Lower leg skin (tissue), 4 donors: Measurements from ENCODE around the gene NACC2. TPM values are rescaled to one million over a fixed set of nuclear protein-coding genes. Genes with fewer than 3 reads are reported as not detected.

Source experiments
- DNase-seq, 2 donors: peaks; one replicate each; pipeline ENCODE4 v3.0.0-alpha.2; 2019; ENCODE audit warnings: low spot score in 2 of 2
- H3K4me3 ChIP-seq: fragments of 200-600 bp; sonication (generic); 2 replicates; pipeline ENCODE4 v1.5.1; 2017; ENCODE audit warnings: mild to moderate bottlenecking, low read depth; ENCODE audit not compliant: poor library complexity, severe bottlenecking
- POLR2A ChIP-seq, 2 donors: fragments of 450-650 bp; IDR thresholded peaks; one replicate each; pipeline ENCODE4 v1.6.1; 2016 to 2017; ENCODE audit warnings: antibody characterized with exemption in 2 of 2, mild to moderate bottlenecking in 1 of 2, moderate library complexity in 1 of 2
- WGBS, 2 donors: methylation state at CpG; one replicate each; pipeline ENCODE4 v1.1.5; 2018; 5-methylcytosine and 5-hydroxymethylcytosine counted together
- intact Hi-C: fragments of 100-400 bp; cut with DNase I; formaldehyde crosslinking; loops from one replicate; pipeline ENCODE4 v1.15.0; 2023; ENCODE audit warnings: low total_unique reads
- total RNA-seq, 4 donors: library from RNA; depleted of rRNA; stranded (reverse); fragments of >200 nt; gene quantifications; one replicate each; pipeline ENCODE4 v1.1.0, GENCODE V29; 2016
- TF ChIP-seq, protein P1 (sequence below), 3 donors: fragments of 450-650 bp; IDR thresholded peaks; one replicate each; pipeline ENCODE4 v1.5.1; 2016; ENCODE audit warnings: antibody characterized with exemption in 3 of 3, mild to moderate bottlenecking in 3 of 3, moderate library complexity in 2 of 3

Gene NACC2
- total RNA-seq, 4 donors from 2014 or later: 9.1 to 17.3 (median 13.4) TPM

DNA sequence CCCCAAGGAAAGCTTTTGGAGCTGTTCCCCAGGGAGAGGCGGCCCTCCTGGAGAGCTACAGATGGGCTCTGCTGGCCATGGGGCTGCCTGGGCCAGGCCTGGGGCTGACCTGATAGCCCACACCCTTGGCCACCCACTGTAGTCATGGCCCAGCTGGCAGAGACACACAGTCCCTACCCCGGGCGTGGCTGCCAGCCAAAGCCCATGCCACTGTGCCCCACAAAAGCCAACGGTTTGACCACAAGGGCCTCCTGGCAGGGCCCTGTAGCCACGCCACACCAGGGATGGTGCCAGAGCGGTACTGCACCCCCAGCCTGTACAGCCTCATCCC is 15.2 kb downstream of the NACC2 start:
- TF ChIP-seq POLR2A (IDR thresholded peaks at IDR 0.05): no peak
- TF ChIP-seq, protein P1, sequence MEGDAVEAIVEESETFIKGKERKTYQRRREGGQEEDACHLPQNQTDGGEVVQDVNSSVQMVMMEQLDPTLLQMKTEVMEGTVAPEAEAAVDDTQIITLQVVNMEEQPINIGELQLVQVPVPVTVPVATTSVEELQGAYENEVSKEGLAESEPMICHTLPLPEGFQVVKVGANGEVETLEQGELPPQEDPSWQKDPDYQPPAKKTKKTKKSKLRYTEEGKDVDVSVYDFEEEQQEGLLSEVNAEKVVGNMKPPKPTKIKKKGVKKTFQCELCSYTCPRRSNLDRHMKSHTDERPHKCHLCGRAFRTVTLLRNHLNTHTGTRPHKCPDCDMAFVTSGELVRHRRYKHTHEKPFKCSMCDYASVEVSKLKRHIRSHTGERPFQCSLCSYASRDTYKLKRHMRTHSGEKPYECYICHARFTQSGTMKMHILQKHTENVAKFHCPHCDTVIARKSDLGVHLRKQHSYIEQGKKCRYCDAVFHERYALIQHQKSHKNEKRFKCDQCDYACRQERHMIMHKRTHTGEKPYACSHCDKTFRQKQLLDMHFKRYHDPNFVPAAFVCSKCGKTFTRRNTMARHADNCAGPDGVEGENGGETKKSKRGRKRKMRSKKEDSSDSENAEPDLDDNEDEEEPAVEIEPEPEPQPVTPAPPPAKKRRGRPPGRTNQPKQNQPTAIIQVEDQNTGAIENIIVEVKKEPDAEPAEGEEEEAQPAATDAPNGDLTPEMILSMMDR (IDR thresholded peaks at IDR 0.05): no peak
- intact Hi-C loops: no loop called here
- no peak overlapping the region for H3K4me3 ChIP-seq
- DNase-seq: no peak
- WGBS, 2 donors: 66 to 67% methylated on average over 3 to 5 of the region's 6 CpGs

DNA sequence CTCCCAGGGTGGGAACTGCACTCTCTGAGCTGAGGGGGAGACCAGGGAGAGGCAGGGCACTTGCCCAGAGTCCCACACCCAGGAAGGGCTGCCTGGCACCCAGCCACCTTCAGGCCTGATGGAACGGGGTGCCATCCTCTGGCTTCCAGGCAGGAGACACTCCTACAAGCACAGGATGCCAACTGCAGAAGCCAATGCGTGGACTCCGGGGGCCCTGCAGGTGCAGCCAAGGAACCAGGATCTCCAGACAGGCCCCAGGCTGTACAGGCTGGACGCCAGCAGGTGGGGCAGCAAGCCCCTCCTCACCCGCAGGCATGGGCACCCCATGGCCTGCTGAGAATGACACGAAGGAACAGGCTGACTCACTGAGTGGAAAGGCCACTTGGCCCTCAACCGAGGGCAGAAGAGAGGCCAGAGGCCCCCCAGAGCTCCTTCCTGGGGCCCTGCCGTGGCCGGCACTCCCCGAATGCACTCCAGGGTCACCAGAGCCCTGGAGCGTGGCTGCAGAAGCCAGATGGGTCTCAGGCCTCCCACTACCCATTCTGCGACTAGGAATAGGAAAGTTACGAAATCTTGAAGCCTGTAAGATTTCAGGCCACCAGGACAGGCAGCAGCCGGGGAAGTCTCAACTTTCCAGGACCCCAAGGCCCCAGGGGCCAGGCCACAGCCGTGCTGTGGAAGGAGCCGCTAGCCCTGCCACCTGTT is 15.7 kb downstream of the NACC2 start:
- no peak for TF ChIP-seq POLR2A (IDR thresholded peaks at IDR 0.05)
- TF ChIP-seq, protein P1 (IDR thresholded peaks at IDR 0.05): no peak
- 47 to 49% methylated on average over 14 to 16 of the region's 16 CpGs for WGBS, 2 donors
- no peak overlapping the region for H3K4me3 ChIP-seq
- intact Hi-C loops: no loop called here
- no peak for DNase-seq

DNA sequence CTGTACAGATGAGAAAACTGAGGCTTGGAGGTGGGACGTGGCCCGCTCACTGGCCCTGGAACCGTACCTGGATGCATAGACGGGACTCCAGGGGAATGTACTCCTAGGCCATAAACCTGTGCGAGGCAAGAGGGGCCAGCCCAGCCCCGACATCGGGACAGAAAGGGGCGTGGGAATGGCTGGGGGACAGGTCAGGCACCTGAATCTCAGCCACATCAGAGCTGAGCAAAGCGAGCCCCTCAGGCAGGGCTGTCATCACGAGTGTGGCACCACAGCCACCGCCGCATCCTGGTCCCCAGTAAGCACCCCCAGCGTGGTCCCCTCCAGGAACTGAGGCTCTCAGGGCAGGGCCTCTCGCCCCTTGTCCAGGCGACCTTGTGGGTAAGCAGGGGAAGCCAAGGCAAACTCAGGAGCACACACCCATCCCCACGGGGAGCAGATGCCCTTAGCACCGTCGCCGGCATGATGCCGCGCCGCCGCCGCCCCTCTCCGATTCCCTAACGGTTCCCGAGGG is 16.5 kb downstream of the NACC2 start:
- no peak for TF ChIP-seq POLR2A (IDR thresholded peaks at IDR 0.05)
- TF ChIP-seq, protein P1 (IDR thresholded peaks at IDR 0.05): no peak
- WGBS, 2 donors: 81 to 84% methylated on average over 26 to 27 of the region's 27 CpGs
- intact Hi-C loops: no loop called here
- no peak for DNase-seq
- no peak overlapping the region for H3K4me3 ChIP-seq

DNA sequence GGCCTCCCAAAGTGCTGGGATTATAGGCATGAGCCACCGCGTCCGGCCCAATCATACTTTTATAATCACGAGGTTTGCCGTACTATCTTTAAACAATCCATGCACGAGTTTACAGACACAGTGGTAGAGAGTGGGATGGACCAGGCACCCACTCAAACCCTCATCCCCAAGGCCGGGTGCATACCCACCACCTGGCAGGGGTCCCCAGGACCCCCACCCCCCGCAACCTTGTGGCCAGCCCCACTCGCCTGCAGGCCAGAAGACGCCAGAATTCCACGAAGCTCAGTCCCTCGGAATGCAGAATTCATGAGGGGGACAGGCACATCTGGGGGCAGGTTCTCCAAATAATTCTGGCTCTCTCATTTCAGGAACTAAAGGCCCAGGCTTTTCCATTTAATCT is 17.1 kb downstream of the NACC2 start:
- TF ChIP-seq POLR2A (IDR thresholded peaks at IDR 0.05): no peak
- TF ChIP-seq, protein P1 (IDR thresholded peaks at IDR 0.05): no peak
- intact Hi-C loops: no loop called here
- 93 to 95% methylated on average over 12 of the region's 12 CpGs for WGBS, 2 donors
- H3K4me3 ChIP-seq: no peak overlapping the region
- DNase-seq: no peak

DNA sequence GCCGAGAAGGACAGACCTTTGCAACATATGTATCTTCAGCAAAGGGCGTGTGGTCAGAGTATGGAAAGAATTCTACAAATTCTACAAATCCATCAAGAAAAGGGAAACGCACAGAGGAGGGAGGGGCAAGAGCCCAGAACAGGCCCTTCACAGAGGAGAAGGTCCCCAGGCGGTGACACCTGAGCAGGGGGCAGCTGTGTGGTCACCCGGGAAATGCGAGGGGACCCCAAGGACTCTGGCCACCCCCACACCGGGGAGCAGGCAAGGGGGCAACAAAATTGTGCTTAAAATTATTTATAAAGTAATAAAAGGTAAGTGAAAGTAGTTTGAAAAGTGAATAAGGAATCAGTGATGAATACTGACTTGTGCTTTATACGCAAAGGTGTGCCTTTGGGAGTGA is 17.6 kb downstream of the NACC2 start:
- no peak for DNase-seq
- intact Hi-C loops: no loop called here
- H3K4me3 ChIP-seq: no peak overlapping the region
- 79 to 83% methylated on average over 8 of the region's 8 CpGs for WGBS, 2 donors
- TF ChIP-seq, protein P1 (IDR thresholded peaks at IDR 0.05): no peak
- TF ChIP-seq POLR2A (IDR thresholded peaks at IDR 0.05): no peak
